NCI-H1417 (cell line): ENCODE measurements around the gene TFG.

Source experiments
- DNase-seq, 3 experiments: peaks; one replicate each; lab custom pipeline; 2025; lab: John Stamatoyannopoulos, UW

TFG gene

GRCh38 chr3:100756441-100756840, 47.1 kb downstream of the TFG start:
- DNase-seq = no peak

GRCh38 chr3:100759159-100759558, 49.9 kb downstream of the TFG start:
- no peak for DNase-seq

- no peak for DNase-seq
Measured at GRCh38 chr3:100759950-100760349, 50.7 kb downstream of the TFG start.

GRCh38 chr3:100760377-100760776, 51.1 kb downstream of the TFG start:
- no peak for DNase-seq

GRCh38 chr3:100761211-100761942, 52.1 kb downstream of the TFG start:
- peak in 2 of 3 experiments; percentile 8 to 39 for DNase-seq

GRCh38 chr3:100761951-100762350, 52.7 kb downstream of the TFG start:
- DNase-seq = no peak

GRCh38 chr3:100765437-100765975, 56.2 kb downstream of the TFG start:
- DNase-seq = no peak

- DNase-seq = no peak
Measured at GRCh38 chr3:100766069-100766468, 56.8 kb downstream of the TFG start.

GRCh38 chr3:100769693-100770092, 60.4 kb downstream of the TFG start:
- DNase-seq = no peak

GRCh38 chr3:100775226-100775625, 65.9 kb downstream of the TFG start:
- no peak for DNase-seq

GRCh38 chr3:100775669-100776068, 66.4 kb downstream of the TFG start:
- DNase-seq = no peak

- DNase-seq = no peak
Measured at GRCh38 chr3:100776097-100776729, 66.9 kb downstream of the TFG start.

- DNase-seq = no peak
Measured at GRCh38 chr3:100776746-100777145, 67.5 kb downstream of the TFG start.

GRCh38 chr3:100777271-100777670, 68.0 kb downstream of the TFG start:
- no peak for DNase-seq

- no peak for DNase-seq
Measured at GRCh38 chr3:100779480-100779879, 70.2 kb downstream of the TFG start.

- no peak for DNase-seq
Measured at GRCh38 chr3:100780071-100780622, 70.9 kb downstream of the TFG start.

- no peak for DNase-seq
Measured at GRCh38 chr3:100781301-100781700, 72.0 kb downstream of the TFG start.

GRCh38 chr3:100782348-100782747, 73.1 kb downstream of the TFG start:
- no peak for DNase-seq

- no peak for DNase-seq
Measured at GRCh38 chr3:100782906-100783305, 73.6 kb downstream of the TFG start.

- DNase-seq = no peak
Measured at GRCh38 chr3:100783619-100784018, 74.3 kb downstream of the TFG start.

- DNase-seq = no peak
Measured at GRCh38 chr3:100789579-100789978, 80.3 kb downstream of the TFG start.

GRCh38 chr3:100796556-100796955, 87.3 kb downstream of the TFG start:
- peak in 1 of 3 experiments; percentile 42 for DNase-seq

- peak in 1 of 3 experiments; percentile 15 for DNase-seq
Measured at GRCh38 chr3:100798012-100798411, 88.7 kb downstream of the TFG start.
